GM18519 (cell line): Measurements from ENCODE around the gene PNPO.
A peak's percentile ranks its signal among the peaks of the same experiment; 100 is the strongest.

ENCODE experiments used
- ATAC-seq: cut with Tn5 transposase; IDR thresholded peaks from one replicate; pipeline ENCODE4 v1.9.1; 2021; ENCODE audit warnings: mild to moderate bottlenecking, moderate library complexity; ENCODE audit not compliant: unreplicated experiment, low FRiP score

PNPO gene

DNA sequence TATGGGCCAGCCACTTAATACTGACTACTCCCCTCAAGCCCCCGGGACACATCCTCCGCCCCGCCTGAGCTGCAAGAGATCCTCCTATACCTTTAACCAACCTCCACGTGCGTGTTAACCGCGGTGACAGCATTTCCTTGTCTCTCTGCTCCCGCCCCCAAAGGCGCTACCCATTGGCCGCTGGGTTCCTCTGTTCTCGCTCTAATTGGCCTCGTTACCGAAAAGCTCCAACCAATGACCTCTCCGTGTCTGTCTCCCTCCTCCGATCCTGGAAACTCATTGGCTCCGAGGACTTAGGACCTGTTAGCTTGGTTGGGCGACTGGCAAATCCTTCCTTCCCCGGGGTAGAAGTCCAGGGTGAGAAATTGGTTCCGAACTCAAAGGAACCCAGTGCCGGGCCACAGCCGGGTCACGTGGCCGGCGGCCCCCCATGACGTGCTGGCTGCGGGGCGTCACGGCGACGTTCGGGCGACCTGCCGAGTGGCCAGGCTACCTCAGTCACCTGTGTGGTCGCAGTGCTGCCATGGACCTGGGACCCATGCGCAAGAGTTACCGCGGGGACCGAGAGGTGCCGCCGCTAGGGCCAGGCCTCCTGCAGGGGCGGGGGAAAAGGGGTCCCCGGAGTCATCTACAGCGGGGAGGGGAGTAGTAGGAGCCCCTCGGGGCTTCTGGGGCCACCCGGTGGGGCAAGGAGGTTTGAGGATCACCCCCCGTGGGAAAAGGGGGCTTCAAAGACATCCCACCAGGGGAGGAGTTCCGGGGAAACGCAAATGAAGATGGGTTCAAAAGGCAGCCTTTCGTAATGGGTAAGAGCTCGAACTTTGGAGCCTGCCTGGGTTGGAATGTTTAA lies at the start of gene PNPO:
Gene PNPO (plus strand): TSS at position 326 of the 850 bp plus-strand sequence. CDS start 105 bp downstream, at position 431.
- ATAC-seq = peak; percentile 79

DNA sequence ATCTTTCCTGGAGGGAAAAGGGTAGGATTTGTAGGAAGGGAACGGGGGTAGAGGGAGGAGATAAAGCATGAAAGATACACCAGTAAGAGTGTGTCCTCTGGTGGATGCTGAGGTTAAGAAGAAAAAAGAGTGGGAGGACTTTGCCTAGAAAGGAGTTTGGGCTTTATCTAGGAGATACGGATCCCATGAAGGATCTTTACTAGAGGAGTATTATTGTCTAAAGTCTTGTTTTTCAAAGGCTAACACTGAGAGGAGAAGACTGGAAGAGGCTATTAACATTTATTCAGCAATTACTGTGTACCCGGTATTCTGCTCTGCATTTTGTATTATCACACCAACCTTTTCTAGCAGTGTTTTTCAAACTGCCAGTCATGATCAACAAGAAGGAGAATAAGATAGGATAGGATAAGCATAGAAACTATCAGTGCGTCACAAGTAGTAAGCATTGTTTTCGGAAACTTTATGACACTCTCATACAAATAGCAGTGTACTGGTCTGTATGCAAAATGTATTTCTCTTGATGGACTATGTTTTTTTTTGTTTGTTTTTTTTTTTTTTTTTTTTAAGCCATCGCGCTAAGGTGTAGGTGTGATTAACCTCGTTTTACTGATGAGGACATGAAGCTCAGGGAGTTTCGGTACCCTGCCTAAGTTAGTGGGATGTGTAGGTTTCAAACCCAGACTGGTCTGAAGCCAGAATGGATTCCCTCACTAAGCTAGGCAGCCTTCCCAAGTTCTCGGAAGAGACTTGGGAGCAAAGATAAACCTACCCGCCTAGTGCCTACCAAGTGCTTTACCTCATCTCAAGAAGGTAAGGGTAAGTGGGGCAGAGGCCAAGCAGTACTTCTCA lies 46.6 kb upstream of the PNPO start:
- no peak for ATAC-seq

DNA sequence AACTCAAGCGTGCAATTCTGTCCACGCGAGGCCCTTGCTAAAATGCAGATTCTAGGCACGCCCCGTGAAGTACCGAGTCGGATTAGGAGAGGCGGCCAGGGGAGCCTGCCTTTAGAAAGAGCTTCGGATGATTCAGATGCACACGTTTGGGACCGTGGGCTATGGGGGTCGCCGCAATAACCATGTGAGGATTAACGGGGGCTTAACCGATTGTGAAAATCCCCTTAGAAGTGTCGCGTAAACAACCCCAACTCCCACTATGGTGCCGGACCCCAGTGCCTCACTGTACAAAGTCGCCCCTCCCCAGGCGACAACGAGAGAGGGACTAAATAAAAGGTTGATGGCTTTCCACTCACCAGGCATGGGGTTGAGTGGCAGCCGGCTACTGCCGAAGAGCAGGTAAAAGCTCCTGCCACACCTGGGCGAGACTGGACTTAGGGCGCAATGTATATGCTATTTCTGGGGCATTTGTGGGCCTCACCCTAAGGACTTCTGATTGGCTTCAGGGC lies 46.0 kb upstream of the PNPO start:
- no peak for ATAC-seq

DNA sequence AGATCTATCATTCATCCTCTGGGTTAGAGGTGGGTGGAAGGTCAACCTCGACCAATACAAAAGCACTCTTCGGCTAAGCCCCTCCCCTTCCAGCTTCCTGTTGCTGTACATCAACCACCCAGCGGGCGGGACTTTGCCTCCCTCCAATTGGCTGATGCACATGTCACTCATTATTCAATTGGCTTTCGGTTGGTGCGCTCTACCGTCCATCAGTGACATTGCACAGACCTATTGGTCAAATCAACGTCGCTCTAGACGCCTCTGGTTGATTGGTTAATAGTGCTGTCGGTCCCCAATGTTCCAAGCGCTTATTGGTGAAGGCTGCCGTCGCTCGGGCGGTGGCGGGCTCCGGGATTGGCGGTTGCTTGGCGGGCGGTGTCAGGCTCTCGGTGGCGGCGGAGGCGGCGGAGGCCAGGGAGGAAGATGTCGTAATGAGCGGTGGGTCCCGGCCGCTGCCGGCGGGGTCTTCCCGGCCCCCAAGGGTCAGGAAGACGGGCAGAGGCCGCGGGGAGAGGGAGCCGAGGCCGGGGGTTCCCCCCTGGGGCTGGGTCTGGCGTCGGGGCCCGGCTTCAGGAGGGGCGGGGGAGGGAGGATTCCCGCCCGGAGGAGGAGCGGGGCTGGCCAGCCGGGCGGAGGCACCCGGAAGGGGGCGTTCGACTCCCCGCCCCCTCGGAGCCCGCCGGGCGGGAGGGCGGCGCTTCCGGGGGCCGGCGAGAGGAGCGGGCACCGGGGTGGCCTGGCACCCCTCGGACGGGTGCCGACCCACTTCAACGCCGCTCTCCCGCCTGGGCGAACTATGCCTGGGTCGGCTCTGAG lies 45.3 kb upstream of the PNPO start, which contains the start of gene SP2:
Gene SP2 (plus strand): TSS at position 381 of the 816 bp plus-strand sequence. CDS start 51 bp downstream, at position 432.
- peak; percentile 90 for ATAC-seq

DNA sequence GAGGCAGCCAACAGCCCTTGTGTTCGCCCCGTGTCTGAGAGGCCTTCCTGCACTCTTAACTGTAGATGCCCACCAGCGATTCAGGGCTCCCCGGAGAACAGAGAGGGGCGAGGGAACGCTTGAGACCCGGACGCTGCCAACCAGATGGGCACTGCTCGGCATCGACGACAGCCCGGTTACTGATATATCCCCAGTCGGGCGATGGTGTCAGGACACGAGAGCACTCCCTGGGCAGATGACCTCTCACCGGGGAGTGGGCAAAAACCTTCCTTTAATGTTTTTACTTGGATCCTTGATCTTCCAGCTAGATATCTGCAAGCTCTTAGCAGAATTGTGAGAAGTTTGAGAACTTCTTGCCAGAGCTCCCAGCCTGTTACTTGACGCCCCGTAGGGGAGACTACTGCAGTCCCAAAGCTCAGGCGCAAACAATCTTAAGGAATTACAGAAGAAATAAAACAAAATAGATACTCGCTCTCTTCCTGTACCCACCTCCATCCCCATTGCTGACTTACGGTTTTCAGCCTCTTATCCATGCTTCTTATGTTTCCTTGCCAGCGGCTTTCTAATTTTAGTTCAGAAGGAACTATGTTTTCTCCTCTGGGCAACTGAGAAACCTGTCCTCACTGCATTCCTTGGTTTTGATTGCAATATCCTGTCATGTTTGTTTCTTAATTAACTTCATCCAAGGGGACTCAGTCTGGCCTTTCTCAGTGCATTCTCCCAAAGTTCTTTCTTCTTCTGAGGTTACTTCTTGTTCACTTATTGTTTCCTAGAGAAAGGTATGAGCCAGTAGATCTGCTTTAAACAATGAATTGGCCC lies 44.5 kb upstream of the PNPO start:
- ATAC-seq = no peak

DNA sequence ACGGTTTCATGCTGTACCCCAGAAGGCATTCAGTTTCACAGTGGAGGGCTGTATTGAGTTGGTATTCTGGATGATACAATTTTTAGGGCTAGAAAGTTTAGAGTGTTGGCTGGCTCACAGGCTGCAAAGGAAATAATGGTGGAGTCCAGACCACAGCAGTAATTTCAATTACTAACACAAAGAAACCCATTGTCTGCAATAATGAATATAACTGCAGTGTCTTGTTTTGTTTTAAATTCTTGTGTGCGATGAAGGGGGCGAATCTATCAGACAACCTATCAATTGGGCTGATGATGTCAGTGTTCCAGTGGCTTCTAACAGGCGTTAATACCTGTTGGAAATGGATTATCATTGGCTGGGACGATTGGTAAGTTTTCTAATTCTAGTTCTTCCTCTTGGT lies 43.8 kb upstream of the PNPO start:
- no peak for ATAC-seq

DNA sequence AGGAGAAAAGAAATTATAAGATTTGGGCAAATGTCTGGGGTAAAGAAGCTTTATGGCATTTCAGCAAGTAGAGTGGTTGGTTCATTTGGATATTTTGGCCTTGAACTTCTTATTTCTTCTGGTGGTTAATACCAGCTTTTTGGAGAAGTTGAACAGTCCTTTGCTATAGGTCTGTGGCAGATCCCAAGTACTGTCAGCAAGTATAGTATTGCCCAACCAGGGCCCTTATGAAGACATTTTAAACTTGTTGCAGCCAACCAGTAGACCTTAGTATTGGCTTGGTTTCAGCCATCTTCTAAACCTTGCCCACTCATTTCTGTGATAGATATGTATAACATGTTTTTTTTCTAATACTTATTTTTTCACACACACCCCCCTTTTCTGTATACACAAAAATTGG lies 43.1 kb upstream of the PNPO start:
- ATAC-seq = no peak

DNA sequence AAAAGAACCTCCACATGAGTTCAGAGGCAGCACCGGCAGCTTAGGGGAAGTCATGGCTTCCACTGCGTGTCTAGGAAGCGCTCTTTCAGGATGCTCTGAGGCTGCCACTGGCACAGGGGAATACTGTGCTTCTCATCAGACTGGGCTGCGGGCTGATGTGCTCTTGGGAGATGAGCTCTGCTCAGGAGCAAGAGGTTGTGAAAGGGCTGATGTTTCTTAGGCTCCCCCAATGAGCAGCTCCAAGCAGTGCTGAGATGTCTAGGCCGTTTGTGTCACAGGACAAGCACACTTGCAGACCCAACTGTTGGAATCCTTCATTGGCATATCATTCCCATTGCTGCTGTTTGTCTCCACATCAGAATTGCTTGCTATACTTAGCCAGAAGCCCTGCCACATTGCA lies 41.7 kb upstream of the PNPO start:
- no peak for ATAC-seq

DNA sequence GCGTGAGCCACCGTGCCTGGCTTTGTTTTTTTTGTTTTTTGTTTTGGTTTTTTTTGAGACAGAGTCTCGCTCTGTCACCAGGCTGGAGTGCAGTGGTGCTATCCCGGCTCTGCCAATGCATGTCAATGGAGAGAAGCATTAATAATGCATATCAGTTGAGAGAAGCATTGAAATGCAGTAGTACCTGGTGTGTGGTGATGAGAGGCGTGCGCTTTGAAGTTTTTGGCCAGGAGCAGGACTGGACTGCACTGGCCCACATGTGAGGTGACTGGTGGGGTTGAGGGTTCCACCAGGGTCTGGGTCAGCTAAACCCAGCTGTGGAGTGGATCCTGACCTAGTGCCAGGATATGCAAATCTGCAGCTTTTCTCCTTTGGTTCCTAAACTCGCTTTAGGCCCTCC lies 39.9 kb upstream of the PNPO start:
- no peak for ATAC-seq

DNA sequence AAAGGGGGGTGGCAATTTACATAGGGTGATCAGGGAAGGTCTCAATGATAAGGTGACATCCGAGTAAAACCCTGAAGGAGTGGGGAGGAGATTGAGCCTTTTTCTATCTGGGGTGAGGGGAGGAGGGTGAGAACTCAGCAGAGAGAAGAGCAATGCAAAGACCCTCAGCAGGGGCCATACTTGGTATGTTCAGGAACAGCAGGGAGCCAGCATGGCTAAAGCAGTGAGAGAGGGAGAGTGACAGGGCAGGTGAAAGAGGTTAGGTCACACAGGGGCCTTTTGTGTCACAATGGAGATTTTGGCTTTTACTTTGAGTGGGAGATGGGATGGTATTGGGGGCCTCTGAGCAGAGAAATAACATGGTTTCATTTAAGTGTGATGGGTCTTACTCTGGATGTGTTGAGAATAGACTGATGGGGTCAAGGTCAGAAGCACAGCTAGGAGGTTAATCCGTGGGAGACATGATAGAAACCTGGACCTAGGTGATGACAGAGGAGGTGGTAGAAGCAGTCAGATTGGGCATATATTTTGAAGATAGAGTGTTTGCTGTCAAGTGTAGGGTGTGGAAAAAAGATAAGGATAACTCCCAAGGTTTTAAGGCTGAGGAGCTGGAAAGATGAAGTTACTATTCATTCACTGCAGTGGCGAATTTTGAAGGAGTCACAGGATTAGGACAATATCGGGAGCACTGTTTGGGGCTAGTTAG lies 39.2 kb upstream of the PNPO start:
- ATAC-seq = no peak

DNA sequence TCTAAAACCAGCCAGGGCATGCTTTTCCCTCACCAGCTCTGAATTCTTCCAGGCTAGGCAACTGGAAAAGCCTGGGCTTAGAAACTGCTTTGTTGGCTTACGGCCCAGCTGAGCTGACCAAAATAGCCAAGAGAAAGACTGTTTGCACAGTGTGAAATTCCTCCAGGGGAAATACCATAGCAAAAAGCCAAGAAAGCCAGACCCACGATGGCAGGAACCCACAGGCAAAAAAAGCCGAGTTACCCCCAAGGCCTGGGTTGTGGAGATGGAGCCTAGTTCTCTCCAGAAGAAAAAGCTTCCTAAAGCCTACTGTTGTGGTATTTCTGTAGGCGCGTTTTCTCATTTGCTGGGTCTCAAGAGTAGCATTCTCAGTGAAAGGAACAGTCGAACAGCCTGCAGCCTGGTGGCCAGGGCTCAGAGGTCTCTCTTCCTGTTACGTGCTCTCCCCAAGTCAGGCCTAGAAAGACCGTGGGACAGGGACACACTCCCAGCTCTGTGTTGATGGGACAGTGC lies 36.1 kb upstream of the PNPO start:
- no peak for ATAC-seq

DNA sequence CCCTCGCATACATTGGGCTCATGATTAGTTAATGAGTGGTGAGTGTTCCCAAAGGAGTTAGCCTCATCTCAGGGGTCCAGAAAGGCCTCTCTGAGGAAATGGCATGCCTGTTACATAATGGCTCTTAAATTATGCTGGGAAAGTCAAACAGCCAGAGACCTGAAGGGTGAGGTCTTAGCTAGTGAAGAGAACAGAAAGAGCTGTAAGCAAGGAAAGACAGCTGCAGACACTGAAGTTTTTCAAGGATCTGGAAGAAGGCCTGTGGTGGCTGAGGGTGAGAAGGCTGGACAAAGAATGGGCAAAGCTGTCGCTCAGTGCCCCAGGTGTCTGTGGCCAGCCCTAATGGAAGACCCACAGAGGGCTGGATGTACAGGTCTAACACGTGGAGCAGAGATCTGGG lies 34.9 kb upstream of the PNPO start:
- ATAC-seq = no peak

DNA sequence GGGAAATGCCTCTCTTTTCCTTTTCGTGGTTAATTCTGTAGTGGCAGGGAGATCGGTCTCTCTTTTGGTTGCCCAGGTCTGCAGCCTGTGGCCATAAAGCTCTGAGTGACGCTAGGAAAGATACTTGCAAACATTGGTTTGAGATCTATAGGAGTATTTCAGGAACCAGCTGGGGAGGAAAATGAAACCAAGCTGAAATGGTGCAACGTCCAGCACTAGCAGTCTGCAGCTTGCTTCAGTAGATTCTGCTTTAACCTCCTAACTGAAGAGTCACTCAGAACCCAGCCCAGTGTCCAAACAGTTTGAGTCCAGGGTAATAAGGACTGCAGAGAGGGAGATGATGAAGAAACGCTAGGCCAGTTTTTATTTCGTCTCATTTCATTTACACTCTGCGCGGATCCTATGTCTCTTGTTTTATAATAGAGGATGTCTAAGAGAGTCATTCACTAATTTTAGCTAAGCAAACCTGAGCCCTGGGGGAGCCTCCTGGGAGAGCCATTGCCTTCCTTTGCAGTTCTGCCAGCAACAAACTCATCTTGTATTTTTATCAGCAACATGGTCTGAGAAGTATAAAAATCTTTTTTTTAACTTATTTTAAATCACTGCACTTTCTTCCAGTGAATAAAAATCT lies 33.3 kb upstream of the PNPO start:
- no peak for ATAC-seq

DNA sequence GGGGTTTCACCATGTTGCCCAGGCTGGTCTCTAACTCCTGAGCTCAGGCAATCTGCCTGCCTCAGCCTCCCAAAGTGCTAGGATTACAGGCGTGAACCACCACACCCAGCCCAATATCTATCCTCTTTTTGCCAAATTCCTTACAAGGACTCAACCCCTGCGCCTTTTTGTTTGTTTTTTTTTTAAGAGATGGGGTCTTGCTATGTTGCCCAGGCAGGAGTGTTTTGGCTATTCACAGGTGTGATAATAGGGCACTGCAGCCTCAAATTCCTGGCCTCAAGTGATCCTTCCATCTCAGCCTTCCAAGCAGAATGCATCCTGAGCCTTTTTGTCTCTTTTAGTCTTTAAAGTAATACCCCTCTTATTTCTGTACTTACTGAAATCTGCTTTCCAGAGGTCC lies 28.3 kb upstream of the PNPO start:
- no peak for ATAC-seq

DNA sequence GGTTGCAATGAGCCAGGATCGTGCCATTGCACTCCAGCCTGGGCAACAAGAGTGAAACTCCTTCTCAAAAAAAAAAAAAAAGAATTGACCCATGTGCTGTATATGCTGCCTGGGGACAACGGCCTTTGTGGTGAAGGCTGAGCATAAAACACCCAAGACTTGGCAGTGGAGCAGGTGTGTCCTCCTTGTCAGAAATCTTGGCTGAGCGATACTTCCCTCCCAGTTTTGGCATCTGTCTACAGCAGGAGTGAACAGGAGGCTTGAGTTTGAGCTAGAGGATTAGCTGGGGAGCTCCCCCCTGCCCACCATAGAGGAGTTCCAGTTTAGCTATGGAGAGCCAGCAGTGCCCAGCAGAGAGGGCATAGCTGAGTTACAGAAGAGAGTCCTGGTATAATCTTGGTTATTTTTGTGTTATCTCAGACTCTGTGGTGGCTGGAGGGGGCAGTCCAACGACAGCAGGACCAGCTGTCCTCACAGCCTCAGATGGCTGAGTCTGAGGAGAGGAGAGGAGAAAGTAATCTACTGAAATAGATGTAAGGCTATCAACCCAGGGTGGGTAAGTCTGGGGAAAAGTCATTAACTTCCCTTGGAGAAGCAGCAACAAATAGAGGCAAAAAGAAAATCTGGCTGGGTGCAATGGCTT lies 26.9 kb upstream of the PNPO start:
- ATAC-seq = no peak

DNA sequence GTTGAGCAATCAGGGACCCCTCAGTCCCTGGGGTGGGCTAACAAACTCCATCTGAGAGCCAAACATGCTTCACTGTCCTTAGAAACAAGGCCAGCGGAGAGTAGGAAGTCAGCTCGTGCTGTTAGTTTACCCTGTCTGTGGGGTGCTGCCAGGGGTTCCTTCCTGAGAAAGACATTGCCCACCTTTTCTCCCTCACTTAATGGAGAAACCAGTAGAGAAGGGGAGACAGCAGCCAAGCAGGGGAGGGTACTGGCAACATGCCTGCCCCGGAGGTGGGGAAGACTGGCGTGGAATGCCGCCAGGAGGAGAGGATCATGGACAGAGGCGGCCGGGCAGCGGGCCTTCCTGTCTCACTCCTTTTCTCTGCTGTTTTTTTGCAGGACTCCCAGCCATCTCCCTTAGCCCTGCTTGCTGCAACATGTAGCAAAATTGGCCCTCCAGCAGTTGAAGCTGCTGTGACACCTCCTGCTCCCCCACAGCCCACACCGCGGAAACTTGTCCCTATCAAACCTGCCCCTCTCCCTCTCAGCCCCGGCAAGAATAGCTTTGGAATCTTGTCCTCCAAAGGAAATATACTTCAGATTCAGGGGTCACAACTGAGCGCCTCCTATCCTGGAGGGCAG lies 25.5 kb upstream of the PNPO start:
- no peak for ATAC-seq

DNA sequence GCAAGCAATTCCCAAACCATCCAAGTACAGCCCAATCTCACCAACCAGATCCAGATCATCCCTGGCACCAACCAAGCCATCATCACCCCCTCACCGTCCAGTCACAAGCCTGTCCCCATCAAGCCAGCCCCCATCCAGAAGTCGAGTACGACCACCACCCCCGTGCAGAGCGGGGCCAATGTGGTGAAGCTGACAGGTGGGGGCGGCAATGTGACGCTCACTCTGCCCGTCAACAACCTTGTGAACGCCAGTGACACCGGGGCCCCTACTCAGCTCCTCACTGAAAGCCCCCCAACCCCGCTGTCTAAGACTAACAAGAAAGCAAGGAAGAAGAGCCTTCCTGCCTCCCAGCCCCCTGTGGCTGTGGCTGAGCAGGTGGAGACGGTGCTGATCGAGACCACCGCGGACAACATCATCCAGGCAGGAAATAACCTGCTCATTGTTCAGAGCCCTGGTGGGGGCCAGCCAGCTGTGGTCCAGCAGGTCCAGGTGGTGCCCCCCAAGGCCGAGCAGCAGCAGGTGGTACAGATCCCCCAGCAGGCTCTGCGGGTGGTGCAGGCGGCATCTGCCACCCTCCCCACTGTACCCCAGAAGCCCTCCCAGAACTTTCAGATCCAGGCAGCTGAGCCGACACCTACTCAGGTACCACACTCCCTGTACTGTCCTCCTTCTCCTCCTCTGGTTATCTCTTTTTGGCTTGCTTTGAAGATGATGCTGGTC lies 24.7 kb upstream of the PNPO start:
- no peak for ATAC-seq
